Measurements from ENCODE around the gene SMIM32. TPM values are rescaled to one million over a fixed set of nuclear protein-coding genes. Genes with fewer than 3 reads are reported as not detected.

SMIM32 gene
- total and polyA plus RNA-seq, 9 of the 15 experiments (the other 6 are each of a cell fraction or from before 2014, with no cell fraction given): not detected

DNA sequence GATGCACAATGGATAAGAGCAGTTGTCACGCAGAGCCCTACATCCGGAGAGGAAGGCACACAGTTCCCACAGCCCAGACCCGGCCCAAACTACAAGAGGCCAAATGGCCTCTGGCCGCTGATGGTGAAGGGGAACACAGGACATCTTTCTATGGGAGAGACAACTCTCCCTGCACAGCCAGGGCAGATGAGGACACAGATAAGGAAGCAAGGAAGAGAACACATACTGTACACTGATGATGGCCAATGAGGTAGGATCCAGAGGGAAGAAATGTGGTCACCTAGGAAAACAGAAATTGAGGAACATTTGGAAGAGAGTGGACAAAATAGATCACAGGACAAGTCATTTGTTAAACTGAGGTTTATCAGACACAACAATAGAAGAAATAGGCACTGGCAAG lies 28.4 kb upstream of the SMIM32 start:
- CTCF ChIA-PET (ENCODE audit: low intra/inter-chr PET ratio): no interaction called here
- in situ Hi-C loops (cut with MboI): no loop called here
- no peak for DNase-seq (ENCODE audit: extremely low read depth in 1 of 4, low spot score in 3 of 4)

More for the DNA sequence above, 28.4 kb upstream of the SMIM32 start:
- Histone ChIP-seq H3K4me1 (replicated peaks in 1 of 2; ENCODE audit: control insufficient read depth in 2 of 2, insufficient read depth in 2 of 2, low read length in 2 of 2) (no peaks in the 10 kb centered on the region), H3K36me3 (ENCODE audit: control insufficient read depth, insufficient read depth, low read length) (no peaks in the 10 kb centered on the region), H3K27ac (ENCODE audit: extremely low read depth, low read depth, low read length) (no peak overlapping the region), H3K9me1 (ENCODE audit: control insufficient read depth, insufficient read depth, low read length) (no peaks in the 10 kb centered on the region), H3K4me3 (no peak overlapping the region), H3K9ac (ENCODE audit: insufficient read depth in 1 of 2, low read depth in 2 of 2, low read length in 2 of 2) (no peak overlapping the region), H3K79me2 (ENCODE audit: control insufficient read depth, insufficient read depth, low read length) (no peaks in the 10 kb centered on the region), H3K27me3 (ENCODE audit: control insufficient read depth in 2 of 2, insufficient read depth in 2 of 2, low read length in 2 of 2) (peaks cover 3 to 5% of the 10 kb centered on the region in 2 experiments; a peak in 3 of 5 replicates), H4K20me1 (replicated peaks; ENCODE audit: control insufficient read depth, insufficient read depth, low read length) (no peaks in the 10 kb centered on the region), H2AFZ (ENCODE audit: low read depth, low read length) (no peak overlapping the region), H3K4me2 (ENCODE audit: insufficient read depth, low read length) (no peak overlapping the region), H3K9me3 (replicated peaks; ENCODE audit: control insufficient read depth, insufficient read depth, low read depth, low read length) (no peaks in the 10 kb centered on the region)
- TF ChIP-seq CEBPB (tag; IDR thresholded peaks at IDR 0.05): no peak
- TF ChIP-seq, protein P1, sequence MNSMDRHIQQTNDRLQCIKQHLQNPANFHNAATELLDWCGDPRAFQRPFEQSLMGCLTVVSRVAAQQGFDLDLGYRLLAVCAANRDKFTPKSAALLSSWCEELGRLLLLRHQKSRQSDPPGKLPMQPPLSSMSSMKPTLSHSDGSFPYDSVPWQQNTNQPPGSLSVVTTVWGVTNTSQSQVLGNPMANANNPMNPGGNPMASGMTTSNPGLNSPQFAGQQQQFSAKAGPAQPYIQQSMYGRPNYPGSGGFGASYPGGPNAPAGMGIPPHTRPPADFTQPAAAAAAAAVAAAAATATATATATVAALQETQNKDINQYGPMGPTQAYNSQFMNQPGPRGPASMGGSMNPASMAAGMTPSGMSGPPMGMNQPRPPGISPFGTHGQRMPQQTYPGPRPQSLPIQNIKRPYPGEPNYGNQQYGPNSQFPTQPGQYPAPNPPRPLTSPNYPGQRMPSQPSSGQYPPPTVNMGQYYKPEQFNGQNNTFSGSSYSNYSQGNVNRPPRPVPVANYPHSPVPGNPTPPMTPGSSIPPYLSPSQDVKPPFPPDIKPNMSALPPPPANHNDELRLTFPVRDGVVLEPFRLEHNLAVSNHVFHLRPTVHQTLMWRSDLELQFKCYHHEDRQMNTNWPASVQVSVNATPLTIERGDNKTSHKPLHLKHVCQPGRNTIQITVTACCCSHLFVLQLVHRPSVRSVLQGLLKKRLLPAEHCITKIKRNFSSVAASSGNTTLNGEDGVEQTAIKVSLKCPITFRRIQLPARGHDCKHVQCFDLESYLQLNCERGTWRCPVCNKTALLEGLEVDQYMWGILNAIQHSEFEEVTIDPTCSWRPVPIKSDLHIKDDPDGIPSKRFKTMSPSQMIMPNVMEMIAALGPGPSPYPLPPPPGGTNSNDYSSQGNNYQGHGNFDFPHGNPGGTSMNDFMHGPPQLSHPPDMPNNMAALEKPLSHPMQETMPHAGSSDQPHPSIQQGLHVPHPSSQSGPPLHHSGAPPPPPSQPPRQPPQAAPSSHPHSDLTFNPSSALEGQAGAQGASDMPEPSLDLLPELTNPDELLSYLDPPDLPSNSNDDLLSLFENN (IDR thresholded peaks at IDR 0.05; ENCODE audit: low read depth in 2 of 2, low read length in 2 of 2): no peak
- TF ChIP-seq, protein P2, sequence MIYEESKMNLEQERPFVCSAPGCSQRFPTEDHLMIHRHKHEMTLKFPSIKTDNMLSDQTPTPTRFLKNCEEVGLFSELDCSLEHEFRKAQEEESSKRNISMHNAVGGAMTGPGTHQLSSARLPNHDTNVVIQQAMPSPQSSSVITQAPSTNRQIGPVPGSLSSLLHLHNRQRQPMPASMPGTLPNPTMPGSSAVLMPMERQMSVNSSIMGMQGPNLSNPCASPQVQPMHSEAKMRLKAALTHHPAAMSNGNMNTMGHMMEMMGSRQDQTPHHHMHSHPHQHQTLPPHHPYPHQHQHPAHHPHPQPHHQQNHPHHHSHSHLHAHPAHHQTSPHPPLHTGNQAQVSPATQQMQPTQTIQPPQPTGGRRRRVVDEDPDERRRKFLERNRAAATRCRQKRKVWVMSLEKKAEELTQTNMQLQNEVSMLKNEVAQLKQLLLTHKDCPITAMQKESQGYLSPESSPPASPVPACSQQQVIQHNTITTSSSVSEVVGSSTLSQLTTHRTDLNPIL (CRISPR knock-in tag; IDR thresholded peaks at IDR 0.05): no peak
- BruUV-seq (replicated peaks): no TSS peak
- ATAC-seq (no peak), FAIRE-seq (no peak)
- intact Hi-C loops (cut with micrococcal nuclease): no loop called here
- 0% methylated on average over 2 of the region's 4 CpGs for WGBS (ENCODE audit: insufficient coverage, low coverage, missing lambda C conversion rate)
- POLR2A ChIA-PET: no interaction called here

Measured in K562 (cell line).